HepG2 (cell line): ENCODE measurements around the gene TGM3. TPM values are rescaled to one million over a fixed set of nuclear protein-coding genes. Genes with fewer than 3 reads are reported as not detected.

Source experiments
- ATAC-seq: fragments of 200-7000 bp; cut with Tn5 transposase; 3 replicates; pipeline ENCODE4 v1.9.1; 2020; ENCODE audit warnings: mild to moderate bottlenecking, moderate library complexity
- BruUV-seq: library from RNA; stranded (reverse); fragments of 400-500 nt; replicated peaks from 2 replicates; lab custom pipeline; 2021; lab: Mats Ljungman, UMichigan
- CTCF ChIA-PET: fragments of 300-600 bp; formaldehyde crosslinking; extraction: SDS; loops from one replicate; lab custom pipeline; 2021; ENCODE audit warnings: low total read pairs, inconsistent platforms, low intra/inter-chr PET ratio; lab: Yijun Ruan, JAX
- POLR2A ChIA-PET: fragments of 350-600 bp; sonication (Branson Sonifier 250); formaldehyde crosslinking; loops from one replicate; lab custom pipeline; 2020; ENCODE audit warnings: antibody characterized with exemption, inconsistent platforms; lab: Yijun Ruan, JAX
- DNase-seq: peaks from one replicate; pipeline ENCODE4 v3.0.0-alpha.2; 2015; ENCODE audit warnings: low spot score
- FAIRE-seq: peaks from 3 replicates; lab custom pipeline; 2011; peaks lifted over from hg19 to GRCh38; lab: Jason Lieb, UNC
- H2AFZ ChIP-seq: one replicate; pipeline ENCODE4 v1.6.1; 2011; ENCODE audit warnings: low read length, inconsistent platforms
- H3K27ac ChIP-seq: fragments of 300-600 bp; 3 replicates; pipeline ENCODE4 v1.8.0; 2011; ENCODE audit warnings: mixed run types, mild to moderate bottlenecking, mixed read lengths, low read length, inconsistent platforms; ENCODE audit not compliant: insufficient read depth; ENCODE audit errors: extremely low read length
- H3K27me3 ChIP-seq, 2 experiments: fragments of 200-600 bp in 1 of 2; 2 replicates in 1 of 2; 3 replicates in 1 of 2; pipeline versions ENCODE4 v1.6.0 to v1.8.0; 2011; ENCODE audit warnings: low read length in 2 of 2, mild to moderate bottlenecking in 2 of 2, moderate library complexity in 2 of 2, inconsistent platforms in 1 of 2; ENCODE audit not compliant: insufficient read depth in 2 of 2, control insufficient read depth in 1 of 2
- H3K36me3 ChIP-seq, 2 experiments: fragments of 200-600 bp in 1 of 2; replicated peaks in 1 of 2; 2 replicates in 1 of 2; 3 replicates in 1 of 2; pipeline versions ENCODE4 v1.5.1 to v1.8.0; 2011; ENCODE audit warnings: low read length in 2 of 2, inconsistent platforms in 1 of 2; ENCODE audit not compliant: insufficient read depth in 2 of 2, control insufficient read depth in 1 of 2
- H3K4me1 ChIP-seq: 2 replicates; pipeline ENCODE4 v1.5.1; 2012; ENCODE audit warnings: low read length, inconsistent platforms; ENCODE audit not compliant: insufficient read depth
- H3K4me2 ChIP-seq: 2 replicates; pipeline ENCODE4 v1.6.0; 2011; ENCODE audit warnings: low read depth, low read length, inconsistent platforms
- H3K4me3 ChIP-seq, 3 experiments: fragments of 200-600 bp in 1 of 3; sonication (generic), shearing (Covaris generic) in 1 of 3; replicated peaks in 1 of 3; 2 replicates each; pipeline ENCODE4 v1.5.1; 2011 to 2016; ENCODE audit warnings: low read length in 3 of 3, inconsistent platforms in 2 of 3, low read depth in 2 of 3, mild to moderate bottlenecking in 2 of 3, control low read depth in 1 of 3, mixed read lengths in 1 of 3; ENCODE audit not compliant: insufficient read depth in 1 of 3
- H3K79me2 ChIP-seq: one replicate; pipeline ENCODE4 v1.6.1; 2011; ENCODE audit warnings: low read length, inconsistent platforms; ENCODE audit not compliant: insufficient read depth
- H3K9ac ChIP-seq: 2 replicates; pipeline ENCODE4 v1.6.0; 2011; ENCODE audit warnings: mild to moderate bottlenecking, low read depth, low read length, inconsistent platforms; ENCODE audit not compliant: insufficient read depth
- H3K9me3 ChIP-seq: 2 replicates; pipeline ENCODE4 v1.5.1; 2012; ENCODE audit warnings: mild to moderate bottlenecking, low read length
- H4K20me1 ChIP-seq: 2 replicates; pipeline ENCODE4 v1.6.0; 2011; ENCODE audit warnings: inconsistent platforms, mild to moderate bottlenecking, low read length, moderate library complexity; ENCODE audit not compliant: insufficient read depth
- MAF1 ChIP-seq: sonication (generic); formaldehyde crosslinking; IDR thresholded peaks from 2 replicates; pipeline ENCODE4 v1.5.0; 2020; ENCODE audit warnings: missing genetic modification reagents, borderline replicate concordance
- SIN3A ChIP-seq: IDR thresholded peaks from 2 replicates; pipeline ENCODE4 v1.6.1; 2011; ENCODE audit warnings: low read depth, mild to moderate bottlenecking, control low read depth, low read length, borderline replicate concordance
- TAF1 ChIP-seq: sonication (generic); formaldehyde crosslinking; IDR thresholded peaks from 2 replicates; pipeline ENCODE4 v1.4.0; 2020; ENCODE audit warnings: missing genetic modification reagents
- ZMYM4 ChIP-seq: sonication (generic); formaldehyde crosslinking; IDR thresholded peaks from 2 replicates; pipeline ENCODE4 v1.8.1; 2023; ENCODE audit warnings: mild to moderate bottlenecking, missing genetic modification reagents
- ZNF274 ChIP-seq: sonication (generic); formaldehyde crosslinking; IDR thresholded peaks from 2 replicates; pipeline ENCODE4 v1.5.1; 2020; ENCODE audit warnings: mild to moderate bottlenecking, missing genetic modification reagents
- ZNF737 ChIP-seq: sonication (generic); formaldehyde crosslinking; IDR thresholded peaks from 2 replicates; pipeline ENCODE4 v1.5.0; 2020; ENCODE audit warnings: missing genetic modification reagents, mild to moderate bottlenecking, borderline replicate concordance
- ZNF75D ChIP-seq: sonication (generic); formaldehyde crosslinking; IDR thresholded peaks from 2 replicates; pipeline ENCODE4 v1.8.1; 2023; ENCODE audit warnings: missing genetic modification reagents, mild to moderate bottlenecking, borderline replicate concordance
- WGBS: methylation state at CpG from one replicate; pipeline ENCODE4 v1.1.6; 2017; ENCODE audit warnings: low lambda C conversion rate; 5-methylcytosine and 5-hydroxymethylcytosine counted together
- in situ Hi-C: cut with HindIII; loops from 2 replicates; pipeline ENCODE4 v1.10.0; 2017; ENCODE audit warnings: low pct_unique_long_range_greater_than_20kb; ENCODE audit not compliant: extremely low pct_ligation_motif_present
- intact Hi-C: fragments of 100-400 bp; cut with micrococcal nuclease; formaldehyde crosslinking; loops from one replicate; pipeline ENCODE4 v1.10.0; 2022; ENCODE audit not compliant: unreplicated experiment
- polyA plus RNA-seq, 8 experiments: library from polyadenylated mRNA; depleted of rRNA in 3 of 8; stranded (reverse) in 7 of 8; unstranded in 1 of 8; fragments of >200 nt; fragmentation: Illumina TruSeq in 4 of 8; extraction: Trizol in 4 of 8; gene quantifications; 2 replicates each; pipeline versions ENCODE4 v1.2.1 to v1.2.3, GENCODE V29; 2011 to 2016; ENCODE audit warnings: low read depth in 4 of 8, missing spikeins in 1 of 8, mixed read lengths in 1 of 8; ENCODE audit not compliant: insufficient read depth in 1 of 8
- total RNA-seq, 5 experiments: library from RNA; depleted of rRNA; stranded (reverse); fragments of >200 nt; fragmentation: Illumina TruSeq; extraction: Trizol; gene quantifications; 2 replicates each; pipeline ENCODE4 v1.2.3, GENCODE V29; 2016; ENCODE audit warnings: low read depth in 1 of 5
- TF ChIP-seq, protein P1 (sequence below): sonication (generic); formaldehyde crosslinking; IDR thresholded peaks from 2 replicates; pipeline ENCODE4 v1.8.1; 2023; ENCODE audit warnings: missing genetic modification reagents, inconsistent platforms, borderline replicate concordance
- TF ChIP-seq, protein P2 (sequence below): sonication (generic); formaldehyde crosslinking; IDR thresholded peaks from 2 replicates; pipeline ENCODE4 v1.4.0; 2020; ENCODE audit warnings: mild to moderate bottlenecking, missing genetic modification reagents

Gene TGM3
- total and polyA plus RNA-seq, 2 of the 13 experiments (the other 11 are each of a cell fraction or from before 2014, with no cell fraction given), result not detected

DNA sequence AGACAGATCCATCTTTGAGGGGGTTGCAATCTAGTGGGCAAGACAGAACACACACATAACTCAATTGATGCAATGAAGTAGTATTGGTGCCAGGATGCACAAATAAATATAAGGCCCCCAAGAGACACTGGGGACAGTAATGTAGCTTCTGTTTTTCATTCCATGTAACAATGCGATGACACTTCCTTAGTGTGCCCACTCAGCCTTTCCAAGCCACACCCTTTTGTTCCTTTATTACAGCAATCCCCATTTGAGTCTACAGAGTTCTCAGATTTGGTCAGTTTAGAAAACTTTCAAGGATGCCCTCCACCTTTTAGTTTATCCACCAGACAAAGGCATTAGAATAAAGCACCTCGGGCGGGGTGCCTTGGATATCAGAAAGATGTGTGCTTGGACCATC lies 15.5 kb downstream of the TGM3 start (continued):
- TF ChIP-seq MAF1 (no peak), ZNF274 (no peak)
- TF ChIP-seq, all 625 proteins: peak for 0

GRCh38 chr20:2312876-2313275 lies 17.1 kb downstream of the TGM3 start:
- DNase-seq (no peak), FAIRE-seq (no peak), ATAC-seq (no peak)
- Histone ChIP-seq H3K27ac (no peak overlapping the region), H3K4me2 (no peak overlapping the region), H2AFZ (no peak overlapping the region), H3K9me3 (no peaks in the 10 kb centered on the region), H3K4me3 (no peak overlapping the region), H4K20me1 (no peaks in the 10 kb centered on the region), H3K4me1 (peaks cover 12% of the 10 kb centered on the region), H3K9ac (no peak overlapping the region), H3K36me3 (no peaks in the 10 kb centered on the region), H3K27me3 (peaks cover 3 to 10% of the 10 kb centered on the region in 2 experiments; a peak in 3 of 5 replicates), H3K79me2 (no peaks in the 10 kb centered on the region)
- POLR2A ChIA-PET, result no interaction called here
- in situ Hi-C loops, result no loop called here
- intact Hi-C loops, result no loop called here
- WGBS, result 60% methylated on average over 8 of the region's 8 CpGs
- CTCF ChIA-PET, result no interaction called here
- no TSS peak for BruUV-seq
- TF ChIP-seq TAF1 (no peak), SIN3A (no peak), ZNF737 (CRISPR knock-in tag) (no peak), ZNF75D (no peak), ZMYM4 (no peak)
- TF ChIP-seq, protein P1, sequence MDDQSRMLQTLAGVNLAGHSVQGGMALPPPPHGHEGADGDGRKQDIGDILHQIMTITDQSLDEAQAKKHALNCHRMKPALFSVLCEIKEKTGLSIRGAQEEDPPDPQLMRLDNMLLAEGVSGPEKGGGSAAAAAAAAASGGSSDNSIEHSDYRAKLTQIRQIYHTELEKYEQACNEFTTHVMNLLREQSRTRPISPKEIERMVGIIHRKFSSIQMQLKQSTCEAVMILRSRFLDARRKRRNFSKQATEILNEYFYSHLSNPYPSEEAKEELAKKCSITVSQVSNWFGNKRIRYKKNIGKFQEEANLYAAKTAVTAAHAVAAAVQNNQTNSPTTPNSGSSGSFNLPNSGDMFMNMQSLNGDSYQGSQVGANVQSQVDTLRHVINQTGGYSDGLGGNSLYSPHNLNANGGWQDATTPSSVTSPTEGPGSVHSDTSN (CRISPR knock-in tag), result no peak
- TF ChIP-seq, protein P2, sequence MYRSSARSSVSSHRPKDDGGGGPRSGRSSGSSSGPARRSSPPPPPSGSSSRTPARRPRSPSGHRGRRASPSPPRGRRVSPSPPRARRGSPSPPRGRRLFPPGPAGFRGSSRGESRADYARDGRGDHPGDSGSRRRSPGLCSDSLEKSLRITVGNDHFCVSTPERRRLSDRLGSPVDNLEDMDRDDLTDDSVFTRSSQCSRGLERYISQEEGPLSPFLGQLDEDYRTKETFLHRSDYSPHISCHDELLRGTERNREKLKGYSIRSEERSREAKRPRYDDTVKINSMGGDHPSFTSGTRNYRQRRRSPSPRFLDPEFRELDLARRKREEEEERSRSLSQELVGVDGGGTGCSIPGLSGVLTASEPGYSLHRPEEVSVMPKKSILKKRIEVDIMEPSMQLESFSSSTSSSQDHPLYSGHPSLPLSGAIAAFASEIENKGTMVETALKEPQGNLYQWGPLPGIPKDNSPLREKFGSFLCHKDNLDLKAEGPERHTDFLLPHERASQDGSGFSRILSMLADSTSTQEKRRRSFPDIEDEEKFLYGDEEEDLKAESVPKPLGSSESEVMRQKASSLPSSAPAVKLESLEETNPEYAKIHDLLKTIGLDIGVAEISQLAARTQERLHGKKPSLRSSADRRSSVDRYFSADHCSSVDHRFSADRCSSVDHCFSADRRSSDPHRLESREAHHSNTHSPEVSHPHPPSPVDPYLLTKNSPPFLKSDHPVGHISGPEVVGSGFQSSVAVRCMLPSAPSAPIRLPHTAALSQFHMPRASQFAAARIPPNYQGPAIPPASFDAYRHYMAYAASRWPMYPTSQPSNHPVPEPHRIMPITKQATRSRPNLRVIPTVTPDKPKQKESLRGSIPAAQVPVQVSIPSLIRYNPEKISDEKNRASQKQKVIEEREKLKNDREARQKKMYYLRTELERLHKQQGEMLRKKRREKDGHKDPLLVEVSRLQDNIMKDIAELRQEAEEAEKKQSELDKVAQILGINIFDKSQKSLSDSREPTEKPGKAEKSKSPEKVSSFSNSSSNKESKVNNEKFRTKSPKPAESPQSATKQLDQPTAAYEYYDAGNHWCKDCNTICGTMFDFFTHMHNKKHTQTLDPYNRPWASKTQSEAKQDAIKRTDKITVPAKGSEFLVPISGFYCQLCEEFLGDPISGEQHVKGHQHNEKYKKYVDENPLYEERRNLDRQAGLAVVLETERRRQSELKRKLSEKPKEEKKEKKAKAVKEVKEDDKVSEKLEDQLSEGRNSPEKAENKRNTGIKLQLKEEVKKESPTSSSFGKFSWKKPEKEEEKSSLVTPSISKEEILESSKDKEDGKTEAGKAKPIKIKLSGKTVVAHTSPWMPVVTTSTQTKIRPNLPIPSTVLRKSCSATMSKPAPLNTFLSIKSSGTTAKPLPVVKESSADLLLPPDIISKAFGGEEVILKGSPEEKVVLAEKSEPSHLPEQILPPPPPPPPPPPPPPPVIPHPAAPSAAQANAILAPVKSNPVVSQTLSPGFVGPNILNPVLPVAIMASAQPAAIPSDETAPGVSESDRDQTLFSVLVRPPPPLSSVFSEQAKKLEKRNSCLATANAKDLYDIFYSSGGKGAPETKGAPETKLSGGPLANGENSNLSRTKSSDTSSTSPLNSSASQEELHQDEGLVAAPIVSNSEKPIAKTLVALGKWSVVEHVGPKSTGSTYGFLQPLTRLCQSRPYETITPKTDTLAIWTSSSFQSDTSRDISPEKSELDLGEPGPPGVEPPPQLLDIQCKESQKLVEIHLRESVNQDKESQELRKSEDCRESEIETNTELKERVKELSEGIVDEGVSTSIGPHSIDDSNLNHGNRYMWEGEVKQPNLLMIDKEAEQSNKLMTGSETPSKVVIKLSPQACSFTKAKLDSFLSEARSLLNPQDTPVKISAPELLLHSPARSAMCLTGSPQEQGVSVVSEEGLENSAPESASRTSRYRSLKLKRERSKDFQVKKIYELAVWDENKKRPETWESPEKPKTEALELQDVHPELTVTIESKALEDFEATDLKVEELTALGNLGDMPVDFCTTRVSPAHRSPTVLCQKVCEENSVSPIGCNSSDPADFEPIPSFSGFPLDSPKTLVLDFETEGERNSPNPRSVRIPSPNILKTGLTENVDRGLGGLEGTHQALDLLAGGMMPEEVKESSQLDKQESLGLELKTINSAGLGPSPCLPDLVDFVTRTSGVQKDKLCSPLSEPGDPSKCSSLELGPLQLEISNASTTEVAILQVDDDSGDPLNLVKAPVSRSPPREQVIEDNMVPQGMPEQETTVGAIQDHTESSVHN (CRISPR knock-in tag), result no peak
